OCI-LY1 (cell line): Measurements from ENCODE around the gene FAM180A.

Experiments used
- EZH2 ChIP-seq: fragments of 200-600 bp; sonication (generic), shearing (Covaris generic); IDR thresholded peaks from 2 replicates; pipeline ENCODE4 v1.8.0; 2017; ENCODE audit warnings: borderline replicate concordance, mixed run types, mild to moderate bottlenecking, antibody characterized with exemption, low read length, moderate library complexity, mixed read lengths
- TF ChIP-seq, protein P1 (sequence below): fragments of 200-600 bp; sonication (generic), shearing (Covaris generic); IDR thresholded peaks from 2 replicates; pipeline ENCODE4 v1.5.1; 2017; ENCODE audit warnings: mild to moderate bottlenecking, antibody characterized with exemption, low read length, moderate library complexity, mixed read lengths

DNA sequence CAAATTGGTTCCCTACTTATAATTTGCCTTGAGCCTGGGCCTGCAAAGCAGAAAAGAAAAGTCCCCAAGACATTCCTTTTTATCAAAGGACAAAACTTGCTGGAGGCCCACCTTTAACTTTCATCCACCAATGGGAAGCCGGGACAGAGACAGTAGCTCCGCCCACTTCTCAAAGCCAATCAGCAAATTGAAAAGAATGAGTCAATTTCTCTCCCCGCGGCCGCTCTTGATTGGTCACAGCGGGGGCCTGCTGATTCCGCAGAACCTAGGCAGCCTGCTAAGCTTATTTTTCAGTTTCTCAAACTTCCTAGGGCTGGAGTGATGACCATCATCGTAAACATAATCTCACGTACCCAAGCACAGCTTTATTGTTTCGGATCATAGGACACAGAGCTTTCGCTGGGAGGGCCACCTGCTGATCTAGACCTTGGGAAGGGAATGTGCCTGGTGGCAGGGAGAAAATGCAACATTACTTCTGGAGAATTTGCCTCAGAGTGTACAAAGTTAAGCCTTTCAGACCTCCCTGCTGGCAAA, 20.4 kb downstream of the FAM180A start, which contains the start of gene SLC13A4:
- TF ChIP-seq, protein P1, sequence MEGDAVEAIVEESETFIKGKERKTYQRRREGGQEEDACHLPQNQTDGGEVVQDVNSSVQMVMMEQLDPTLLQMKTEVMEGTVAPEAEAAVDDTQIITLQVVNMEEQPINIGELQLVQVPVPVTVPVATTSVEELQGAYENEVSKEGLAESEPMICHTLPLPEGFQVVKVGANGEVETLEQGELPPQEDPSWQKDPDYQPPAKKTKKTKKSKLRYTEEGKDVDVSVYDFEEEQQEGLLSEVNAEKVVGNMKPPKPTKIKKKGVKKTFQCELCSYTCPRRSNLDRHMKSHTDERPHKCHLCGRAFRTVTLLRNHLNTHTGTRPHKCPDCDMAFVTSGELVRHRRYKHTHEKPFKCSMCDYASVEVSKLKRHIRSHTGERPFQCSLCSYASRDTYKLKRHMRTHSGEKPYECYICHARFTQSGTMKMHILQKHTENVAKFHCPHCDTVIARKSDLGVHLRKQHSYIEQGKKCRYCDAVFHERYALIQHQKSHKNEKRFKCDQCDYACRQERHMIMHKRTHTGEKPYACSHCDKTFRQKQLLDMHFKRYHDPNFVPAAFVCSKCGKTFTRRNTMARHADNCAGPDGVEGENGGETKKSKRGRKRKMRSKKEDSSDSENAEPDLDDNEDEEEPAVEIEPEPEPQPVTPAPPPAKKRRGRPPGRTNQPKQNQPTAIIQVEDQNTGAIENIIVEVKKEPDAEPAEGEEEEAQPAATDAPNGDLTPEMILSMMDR, result no peak
- no peak for TF ChIP-seq EZH2
